ENCODE measurements around the gene FSTL4.

- TF ChIP-seq CTCF (IDR thresholded peaks at IDR 0.05): no peak
- no peak for TF ChIP-seq POLR2A (IDR thresholded peaks at IDR 0.05)
Observed at GRCh38 chr5:133527311-133527710, 85.0 kb downstream of the FSTL4 start.
